Endothelial cell (in vitro differentiated cells): Measurements from ENCODE around the gene PRPS1. TPM values are rescaled to one million over a fixed set of nuclear protein-coding genes. Genes with fewer than 3 reads are reported as not detected.
A peak's percentile ranks its signal among the peaks of the same experiment; 100 is the strongest.
"Not testable (repeated sequence)": the region's sequence is repeated elsewhere in the genome, so short reads cannot be mapped to it uniquely, and the experiment has no call there.

Source experiments
- DNase-seq: peaks from one replicate; pipeline ENCODE4 v3.0.0; 2021; ENCODE audit warnings: low spot score
- H3K27ac Mint-ChIP-seq: one replicate; pipeline ENCODE4 v1.8.0; 2021; ENCODE audit warnings: mixed read lengths, inconsistent platforms; ENCODE audit not compliant: unreplicated experiment
- H3K27me3 Mint-ChIP-seq: one replicate; pipeline ENCODE4 v1.8.0; 2021; ENCODE audit warnings: mild to moderate bottlenecking, moderate library complexity, mixed read lengths, inconsistent platforms; ENCODE audit not compliant: unreplicated experiment
- H3K36me3 Mint-ChIP-seq: one replicate; pipeline ENCODE4 v1.8.0; 2021; ENCODE audit warnings: mild to moderate bottlenecking, low read depth, mixed read lengths, inconsistent platforms; ENCODE audit not compliant: unreplicated experiment
- H3K4me1 Mint-ChIP-seq: one replicate; pipeline ENCODE4 v1.8.0; 2021; ENCODE audit warnings: mild to moderate bottlenecking, mixed read lengths, inconsistent platforms; ENCODE audit not compliant: unreplicated experiment
- H3K4me3 Mint-ChIP-seq: one replicate; pipeline ENCODE4 v1.8.0; 2021; ENCODE audit warnings: mild to moderate bottlenecking, mixed read lengths, inconsistent platforms; ENCODE audit not compliant: unreplicated experiment
- H3K9me3 Mint-ChIP-seq: one replicate; pipeline ENCODE4 v1.8.0; 2021; ENCODE audit warnings: mixed read lengths, inconsistent platforms; ENCODE audit not compliant: unreplicated experiment
- total RNA-seq: library from RNA; stranded (reverse); fragmentation: NEBNext Ultra II Directional; extraction: Animal tissue kit (Norgen Biotek cat#: 25700); gene quantifications from one replicate; pipeline ENCODE4 v1.2.1, GENCODE V29; 2021; ENCODE audit not compliant: unreplicated experiment
- TF ChIP-seq, protein P1 (sequence below): fragments of 200-600 bp; sonication (generic); IDR thresholded peaks from one replicate; pipeline ENCODE4 v1.5.0; 2021; ENCODE audit warnings: antibody characterized with exemption; ENCODE audit not compliant: unreplicated experiment

PRPS1 gene
- total RNA-seq, 1 donor from 2014 or later, result 41.0 TPM

DNA sequence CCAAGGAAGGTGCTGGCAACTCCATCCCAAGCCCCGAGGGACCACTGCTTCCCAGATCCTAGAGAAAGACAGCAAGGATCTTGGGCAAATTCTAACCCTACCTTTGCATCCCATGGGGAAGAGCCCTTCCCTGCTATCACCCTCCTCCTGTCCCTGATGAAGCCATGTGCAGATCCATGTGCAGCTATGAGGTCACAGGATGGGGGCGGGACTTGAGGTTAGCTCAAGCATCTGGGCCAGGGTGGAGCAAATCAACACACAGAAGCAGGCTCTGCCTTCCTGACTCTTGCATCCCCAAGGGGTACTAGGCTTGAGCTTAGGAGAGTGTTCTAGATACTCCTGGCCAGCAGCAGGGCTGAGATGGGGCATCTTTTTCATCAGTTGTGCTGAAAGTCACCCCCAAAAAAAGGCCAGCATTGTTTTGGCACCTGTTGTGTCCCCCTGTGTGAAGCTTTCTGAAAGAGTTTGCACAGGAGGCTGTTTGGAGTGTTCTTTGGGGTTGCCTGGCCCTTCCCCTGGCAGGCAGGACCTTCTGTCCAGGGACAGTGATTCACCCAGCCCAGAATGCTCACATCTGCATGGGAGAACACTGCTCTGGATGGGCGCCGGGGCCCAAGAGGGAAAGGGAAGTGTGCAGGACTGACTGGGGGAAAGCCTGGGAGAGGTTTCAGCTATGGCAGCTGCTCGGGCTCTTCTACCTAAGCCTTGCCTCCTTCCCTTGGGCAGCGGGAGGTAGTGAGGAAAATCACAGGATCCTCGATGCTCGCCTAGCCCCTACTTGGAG lies 50.8 kb downstream of the PRPS1 start:
- no peak overlapping the region for H3K27ac Mint-ChIP-seq
- H3K36me3 Mint-ChIP-seq, result no peaks in the 10 kb centered on the region
- H3K4me3 Mint-ChIP-seq, result no peak overlapping the region
- no peaks in the 10 kb centered on the region for H3K9me3 Mint-ChIP-seq
- TF ChIP-seq, protein P1, sequence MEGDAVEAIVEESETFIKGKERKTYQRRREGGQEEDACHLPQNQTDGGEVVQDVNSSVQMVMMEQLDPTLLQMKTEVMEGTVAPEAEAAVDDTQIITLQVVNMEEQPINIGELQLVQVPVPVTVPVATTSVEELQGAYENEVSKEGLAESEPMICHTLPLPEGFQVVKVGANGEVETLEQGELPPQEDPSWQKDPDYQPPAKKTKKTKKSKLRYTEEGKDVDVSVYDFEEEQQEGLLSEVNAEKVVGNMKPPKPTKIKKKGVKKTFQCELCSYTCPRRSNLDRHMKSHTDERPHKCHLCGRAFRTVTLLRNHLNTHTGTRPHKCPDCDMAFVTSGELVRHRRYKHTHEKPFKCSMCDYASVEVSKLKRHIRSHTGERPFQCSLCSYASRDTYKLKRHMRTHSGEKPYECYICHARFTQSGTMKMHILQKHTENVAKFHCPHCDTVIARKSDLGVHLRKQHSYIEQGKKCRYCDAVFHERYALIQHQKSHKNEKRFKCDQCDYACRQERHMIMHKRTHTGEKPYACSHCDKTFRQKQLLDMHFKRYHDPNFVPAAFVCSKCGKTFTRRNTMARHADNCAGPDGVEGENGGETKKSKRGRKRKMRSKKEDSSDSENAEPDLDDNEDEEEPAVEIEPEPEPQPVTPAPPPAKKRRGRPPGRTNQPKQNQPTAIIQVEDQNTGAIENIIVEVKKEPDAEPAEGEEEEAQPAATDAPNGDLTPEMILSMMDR, result no peak
- H3K4me1 Mint-ChIP-seq, result peaks cover 22% of the 10 kb centered on the region
- DNase-seq, result no peak
- H3K27me3 Mint-ChIP-seq, result peaks cover 7% of the 10 kb centered on the region

DNA sequence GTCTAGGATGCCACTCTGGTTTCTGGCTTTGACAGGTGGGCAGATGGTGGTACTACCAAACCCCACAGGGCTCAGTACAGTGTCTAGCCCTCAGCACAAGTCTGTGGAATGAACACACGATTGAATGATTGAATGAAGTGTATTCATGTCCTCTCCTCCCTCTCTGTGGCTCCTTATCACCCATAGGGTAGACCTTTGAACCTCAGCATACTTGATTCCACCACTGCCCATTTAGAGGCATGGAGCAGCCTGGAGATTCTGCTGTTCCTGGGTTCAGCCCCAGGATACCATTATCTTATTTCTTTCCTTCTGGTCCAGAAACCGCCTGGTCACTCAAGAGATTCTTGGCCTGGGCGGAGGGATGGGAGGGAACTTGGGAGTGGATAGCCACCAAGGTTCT lies 53.9 kb downstream of the PRPS1 start:
- TF ChIP-seq, protein P1, result no peak

DNA sequence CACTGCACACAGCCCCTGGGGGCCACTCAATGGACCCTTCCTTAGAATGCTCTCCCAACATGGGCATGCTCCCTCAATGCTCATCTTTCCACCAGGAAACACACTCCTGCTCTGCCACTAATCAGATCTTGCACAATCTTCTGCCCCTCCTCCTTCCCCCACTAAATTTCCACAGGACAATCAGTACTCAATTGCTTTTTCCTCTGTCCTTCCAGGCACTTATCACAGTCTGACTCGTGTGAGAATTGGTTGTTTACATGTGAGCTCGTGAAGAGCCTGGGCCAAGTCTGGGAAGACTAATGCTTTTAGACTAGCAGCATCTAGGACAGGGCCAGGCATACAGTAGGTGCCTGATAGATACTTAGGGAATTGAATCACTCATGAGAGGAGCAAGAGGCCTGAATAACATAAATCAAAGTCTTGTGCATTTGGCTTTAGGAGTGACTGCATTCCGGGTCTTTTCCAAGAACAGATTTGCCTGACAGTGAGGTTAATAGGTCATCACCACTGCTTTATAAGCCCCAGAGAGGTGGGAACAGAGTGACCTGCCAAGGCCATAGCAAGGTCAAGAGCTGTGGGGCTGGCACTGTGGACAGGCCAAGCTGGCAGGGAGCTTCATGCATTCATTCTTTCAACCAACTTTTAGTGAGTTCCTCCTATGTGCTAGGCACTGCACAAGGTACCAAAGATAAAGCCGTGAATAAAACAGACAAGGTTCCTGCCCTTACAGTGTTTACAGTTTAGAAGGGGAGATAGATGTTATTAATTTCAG lies 55.0 kb downstream of the PRPS1 start:
- no peaks in the 10 kb centered on the region for H3K36me3 Mint-ChIP-seq
- peaks cover 40% of the 10 kb centered on the region for H3K4me1 Mint-ChIP-seq
- H3K27ac Mint-ChIP-seq, result peak overlapping the region; percentile 16
- TF ChIP-seq, protein P1, result no peak
- no peaks in the 10 kb centered on the region for H3K9me3 Mint-ChIP-seq
- no peak overlapping the region for H3K4me3 Mint-ChIP-seq
- H3K27me3 Mint-ChIP-seq, result peaks cover 9% of the 10 kb centered on the region
- no peak for DNase-seq

More for the DNA sequence above, 53.9 kb downstream of the PRPS1 start:
- no peak for DNase-seq
- Mint-ChIP-seq H3K27ac (no peak overlapping the region), H3K9me3 (no peaks in the 10 kb centered on the region), H3K4me3 (no peak overlapping the region), H3K36me3 (no peaks in the 10 kb centered on the region), H3K4me1 (peaks cover 32% of the 10 kb centered on the region), H3K27me3 (peaks cover 7% of the 10 kb centered on the region)

DNA sequence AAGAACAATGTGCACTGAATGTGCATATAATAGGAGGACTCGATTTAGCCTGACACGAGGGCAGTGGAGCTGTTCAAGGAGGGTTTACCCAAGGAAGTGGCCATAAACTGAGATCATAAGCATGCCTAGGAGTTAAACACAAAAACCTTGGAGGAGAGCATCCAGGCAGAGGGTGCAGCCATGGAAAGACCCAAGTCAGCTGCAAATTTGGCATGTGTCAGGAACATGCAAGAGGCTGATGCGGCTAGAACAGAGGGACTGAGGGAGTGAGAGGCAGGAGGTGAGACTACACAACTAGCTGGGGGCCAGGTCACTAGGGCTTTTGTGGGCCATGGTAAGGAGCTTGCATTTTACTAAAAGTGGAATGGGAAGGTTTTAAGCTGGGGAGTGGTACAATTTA lies 55.6 kb downstream of the PRPS1 start:
- H3K4me3 Mint-ChIP-seq, result peak overlapping the region; percentile 18
- H3K27me3 Mint-ChIP-seq, result peaks cover 14% of the 10 kb centered on the region
- no peak overlapping the region for H3K27ac Mint-ChIP-seq
- H3K36me3 Mint-ChIP-seq, result peaks cover 5% of the 10 kb centered on the region
- peaks cover 42% of the 10 kb centered on the region for H3K4me1 Mint-ChIP-seq
- no peaks in the 10 kb centered on the region for H3K9me3 Mint-ChIP-seq
- TF ChIP-seq, protein P1, result no peak
- DNase-seq, result no peak

DNA sequence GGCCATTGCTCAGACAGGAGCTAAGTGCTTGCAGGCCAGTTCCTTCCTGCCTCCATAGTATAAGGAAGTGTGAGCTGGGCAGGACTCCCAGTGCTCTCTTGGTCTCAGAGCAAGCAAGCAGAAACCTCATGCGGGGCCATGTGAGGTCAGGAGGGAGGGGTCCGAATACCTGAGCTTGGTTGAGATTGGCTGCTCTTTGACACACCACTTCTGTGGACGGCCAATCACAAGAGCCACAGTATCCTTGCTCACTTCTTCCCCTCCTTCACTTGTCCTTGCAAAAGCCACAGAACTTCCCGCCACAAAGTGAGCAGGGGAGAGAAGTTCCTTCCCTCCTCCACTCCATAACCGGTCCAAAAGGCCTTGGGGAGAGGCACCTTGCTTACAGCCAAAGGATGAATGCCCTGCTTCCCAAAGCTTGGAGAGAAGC lies 56.7 kb downstream of the PRPS1 start:
- Mint-ChIP-seq H3K4me1 (peaks cover 42% of the 10 kb centered on the region), H3K36me3 (peaks cover 6% of the 10 kb centered on the region), H3K27me3 (peaks cover 16% of the 10 kb centered on the region), H3K27ac (no peak overlapping the region), H3K9me3 (no peaks in the 10 kb centered on the region), H3K4me3 (no peak overlapping the region)
- TF ChIP-seq, protein P1, result no peak
- DNase-seq, result peak; percentile 11

DNA sequence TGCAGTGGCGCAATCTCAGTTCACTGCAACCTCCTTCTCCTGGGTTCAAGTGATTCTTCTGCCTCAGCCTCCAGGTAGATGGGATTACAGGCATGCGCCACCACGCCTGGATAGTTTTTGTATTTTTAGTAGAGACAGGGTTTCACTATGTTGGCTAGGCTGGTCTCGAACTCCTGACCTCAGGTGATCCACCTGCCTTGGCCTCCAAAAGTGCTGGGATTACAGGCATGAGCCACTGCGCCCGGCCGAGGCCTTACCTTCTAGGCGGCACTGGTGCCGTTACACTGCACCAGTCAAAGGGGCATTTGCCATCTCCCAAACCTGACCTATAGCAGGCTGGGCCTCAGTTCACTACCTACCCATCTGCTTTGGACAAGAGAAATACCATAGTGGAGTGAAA lies 57.3 kb downstream of the PRPS1 start:
- H3K4me3 Mint-ChIP-seq, DNase-seq, H3K36me3 Mint-ChIP-seq, H3K9me3 Mint-ChIP-seq, H3K27ac Mint-ChIP-seq: not testable (repeated sequence)
- peaks cover 16% of the 10 kb centered on the region for H3K27me3 Mint-ChIP-seq
- peaks cover 42% of the 10 kb centered on the region for H3K4me1 Mint-ChIP-seq
